ENCODE results near the gene CMTM3.
"Not testable (repeated sequence)": the region's sequence is repeated elsewhere in the genome, so short reads cannot be mapped to it uniquely, and the experiment has no call there.

Gene CMTM3

DNA sequence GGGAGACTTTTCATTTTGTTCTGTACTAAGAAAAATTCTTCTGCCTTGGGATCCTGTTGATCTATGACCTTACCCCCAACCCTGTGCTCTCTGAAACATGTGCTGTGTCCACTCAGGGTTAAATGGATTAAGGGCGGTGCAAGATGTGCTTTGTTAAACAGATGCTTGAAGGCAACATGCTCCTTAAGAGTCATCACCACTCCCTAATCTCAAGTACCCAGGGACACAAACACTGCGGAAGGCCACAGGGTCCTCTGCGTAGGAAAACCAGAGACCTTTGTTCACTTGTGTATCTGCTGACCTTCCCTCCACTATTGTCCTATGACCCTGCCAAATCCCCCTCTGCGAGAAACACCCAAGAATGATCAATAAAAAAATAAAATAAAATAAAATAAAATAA, 27.1 kb downstream of the CMTM3 start:
- DNase-seq (ENCODE audit: low read depth in 2 of 2): not testable (repeated sequence)

DNA sequence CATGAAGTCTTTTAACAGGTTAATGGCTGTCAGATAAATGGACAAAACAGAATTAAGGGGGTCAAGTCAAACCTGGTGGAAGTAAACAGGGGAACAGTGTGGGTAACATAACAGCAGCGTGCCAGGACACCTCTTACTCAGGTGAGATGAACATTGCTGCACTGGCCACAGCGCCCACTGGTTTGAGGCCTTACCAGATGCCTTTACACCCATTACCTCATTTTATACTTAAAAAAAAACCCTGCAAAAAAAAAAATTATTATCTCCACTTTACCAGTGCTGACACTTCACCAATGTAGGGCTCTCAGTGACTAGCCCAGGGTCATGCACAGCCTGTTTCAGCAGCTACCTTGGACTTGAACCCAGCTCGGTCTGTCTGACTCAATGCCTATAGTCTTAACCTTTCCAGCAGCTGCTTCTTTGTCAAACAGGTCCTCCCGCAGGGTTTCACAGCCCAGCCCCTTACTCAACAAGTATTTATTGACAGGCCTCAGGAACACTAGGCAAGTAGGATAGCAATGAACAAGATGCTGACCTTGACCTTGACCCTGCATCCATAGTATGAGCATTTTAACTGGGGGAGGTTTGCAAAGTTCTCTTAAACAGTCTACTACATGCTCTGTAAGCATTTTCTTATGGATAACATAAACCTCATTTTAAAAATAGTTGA, 30.2 kb downstream of the CMTM3 start:
- no peak for DNase-seq (ENCODE audit: low read depth in 2 of 2)

DNA sequence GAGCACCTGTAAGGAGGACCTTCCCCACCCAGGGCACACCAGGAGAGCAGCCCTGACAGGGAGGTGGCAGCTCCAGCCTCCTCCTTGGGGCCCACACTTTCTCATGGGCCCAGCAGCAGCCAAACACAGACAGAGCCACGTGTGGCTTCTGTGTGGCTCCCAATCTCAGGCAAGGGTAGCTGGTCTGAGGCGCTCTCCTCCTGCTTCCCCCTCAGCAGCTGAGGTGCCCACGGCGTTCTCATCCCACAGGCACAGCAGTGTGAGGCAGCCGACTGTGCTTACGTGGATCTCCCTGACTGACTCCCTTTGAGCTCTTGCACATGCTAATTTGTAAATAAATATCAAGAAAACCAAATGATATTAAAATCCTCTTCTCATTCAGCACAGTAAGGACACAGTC, 30.9 kb downstream of the CMTM3 start:
- no peak for DNase-seq (ENCODE audit: low read depth in 2 of 2)

DNA sequence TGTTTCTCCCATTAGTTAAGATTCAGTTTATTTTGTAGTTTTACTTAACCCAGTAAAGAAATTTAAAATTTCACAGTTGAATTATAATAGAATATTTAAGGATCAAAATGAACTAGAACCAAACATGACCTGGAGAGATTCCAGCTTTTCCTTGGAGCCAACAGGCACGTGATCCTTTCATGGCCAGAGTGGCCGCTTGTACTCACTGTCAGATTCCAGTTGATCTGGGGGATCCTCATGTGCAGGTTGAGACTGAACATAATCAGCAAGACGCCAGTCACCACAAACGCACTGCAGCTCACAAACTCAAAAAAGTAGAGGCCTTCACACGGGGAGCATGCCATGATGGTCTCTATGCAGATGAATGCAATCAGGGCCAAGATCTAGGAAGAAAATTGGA, 31.7 kb downstream of the CMTM3 start:
- no peak for DNase-seq (ENCODE audit: low read depth in 2 of 2)

DNA sequence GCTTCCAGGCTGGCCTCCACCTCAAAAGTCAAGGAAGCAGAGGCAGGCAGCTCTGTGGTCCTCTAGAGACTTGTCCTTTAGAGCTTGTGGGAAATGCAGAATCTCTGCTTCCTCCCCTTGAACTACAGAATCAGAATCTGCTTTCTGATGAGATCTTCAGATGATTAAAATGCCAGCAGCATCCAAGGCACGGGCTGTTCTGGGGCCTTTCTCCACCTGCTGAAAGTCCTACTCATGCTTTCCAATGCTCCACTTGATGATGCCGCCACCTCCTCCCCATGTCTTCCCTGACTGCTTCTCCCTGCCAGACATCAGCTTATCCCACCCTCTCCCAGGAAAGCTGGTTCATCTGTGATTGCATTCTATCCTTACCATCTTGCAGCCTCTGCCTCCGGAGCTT, 33.3 kb downstream of the CMTM3 start:
- DNase-seq (ENCODE audit: low read depth in 2 of 2): no peak

DNA sequence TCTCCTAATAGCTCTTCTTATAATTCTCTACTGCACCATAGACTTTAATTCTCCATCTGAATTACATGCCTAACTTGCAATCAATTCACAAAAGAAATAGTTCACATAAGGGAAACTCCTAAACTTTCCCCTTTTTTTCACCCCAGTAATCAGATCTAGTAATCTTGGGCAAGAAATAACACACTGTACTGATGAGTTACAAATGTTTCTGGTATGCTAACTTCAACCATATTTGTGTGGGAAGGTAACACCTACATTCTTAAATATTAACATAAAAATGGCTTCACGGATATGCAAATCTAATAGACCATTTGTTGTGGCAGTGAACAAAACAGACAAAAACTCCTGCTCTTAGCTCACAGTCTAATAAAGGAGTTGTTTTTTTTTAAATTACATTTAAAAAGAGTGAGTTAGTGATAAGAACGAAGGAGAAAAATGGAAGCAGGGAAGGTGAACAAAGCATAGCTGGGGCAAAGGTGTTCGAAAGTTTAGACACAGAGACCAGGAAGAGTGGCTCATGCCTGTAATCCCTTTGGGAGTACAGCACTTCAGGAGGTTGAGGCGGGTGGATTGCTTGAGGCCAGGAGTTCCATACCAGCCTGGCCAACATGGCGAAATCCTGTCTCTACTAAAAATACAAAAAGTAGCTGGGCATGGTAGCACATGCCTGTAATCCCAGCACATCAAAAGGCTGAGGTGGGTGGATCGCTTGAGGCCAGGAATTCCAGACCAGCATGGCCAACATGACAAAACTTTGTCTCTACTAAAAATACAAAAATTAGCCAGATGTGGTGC, 34.8 kb downstream of the CMTM3 start:
- DNase-seq (ENCODE audit: low read depth in 2 of 2): no peak

DNA sequence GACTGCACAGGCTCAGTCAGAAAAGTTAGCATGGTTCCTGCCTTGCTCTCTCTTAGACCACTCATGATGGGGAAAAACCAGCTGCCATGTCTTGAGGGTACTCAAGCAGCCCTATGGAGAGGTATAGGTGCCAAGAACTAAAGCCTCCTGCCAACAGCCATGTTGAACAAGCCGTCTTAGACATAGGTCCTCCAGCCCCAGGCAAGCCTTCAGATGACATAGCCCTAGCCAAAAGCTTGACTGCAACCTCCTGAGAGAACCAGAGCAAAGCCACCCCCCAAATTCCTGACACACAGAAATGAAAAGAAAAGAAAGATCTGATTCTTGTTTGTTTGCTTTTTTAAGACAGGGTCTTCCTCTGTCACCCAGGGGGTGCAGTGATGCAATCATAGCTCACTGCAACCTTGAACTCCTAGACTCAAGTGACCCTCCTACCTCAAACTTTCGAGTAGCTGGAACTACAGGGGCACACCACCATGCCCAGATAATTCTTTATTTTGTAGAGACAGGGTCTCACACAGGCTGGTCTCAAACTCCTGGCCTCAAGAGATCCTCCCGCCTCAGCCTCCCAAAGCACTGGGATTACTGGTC, 36.3 kb downstream of the CMTM3 start:
- DNase-seq (ENCODE audit: low read depth in 2 of 2): no peak

DNA sequence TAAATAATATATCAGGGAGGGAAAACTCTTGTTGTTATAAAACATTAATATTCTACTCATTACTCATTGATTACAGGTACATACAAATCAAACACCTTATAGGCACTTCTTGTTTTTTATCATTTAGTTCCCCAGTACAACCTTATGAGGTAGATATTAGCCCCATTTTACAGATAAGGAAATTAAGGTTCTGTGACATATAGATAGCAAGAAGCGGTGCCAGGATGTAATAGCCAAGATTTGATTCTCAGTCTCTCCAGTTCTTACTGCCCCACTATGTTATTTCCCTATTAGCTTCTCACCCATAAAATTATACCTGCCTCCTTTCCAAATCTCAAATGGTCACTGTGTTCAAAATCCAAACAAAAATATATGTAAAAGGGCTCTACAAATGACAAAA, 36.9 kb downstream of the CMTM3 start:
- no peak for DNase-seq (ENCODE audit: low read depth in 2 of 2)

DNA sequence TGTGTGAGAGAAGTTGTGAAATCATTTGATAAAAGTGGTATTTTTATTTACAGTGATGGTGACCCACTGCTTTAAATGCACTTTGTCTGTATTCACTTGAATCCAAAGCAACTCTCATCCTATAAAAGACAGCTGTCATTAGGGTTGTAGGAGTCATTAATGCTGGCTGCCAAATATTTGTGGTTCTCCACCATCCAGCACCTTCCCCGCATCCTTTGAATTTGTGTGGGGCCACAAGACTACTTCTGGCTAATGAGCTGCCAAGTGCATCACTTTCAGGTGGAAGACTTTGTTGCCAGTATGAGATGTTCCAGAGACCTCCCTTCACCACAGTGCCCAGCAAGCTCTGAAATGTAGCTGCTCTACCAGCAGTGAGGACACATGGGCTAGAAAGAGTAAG, 43.4 kb downstream of the CMTM3 start:
- DNase-seq (ENCODE audit: low read depth in 2 of 2): no peak

DNA sequence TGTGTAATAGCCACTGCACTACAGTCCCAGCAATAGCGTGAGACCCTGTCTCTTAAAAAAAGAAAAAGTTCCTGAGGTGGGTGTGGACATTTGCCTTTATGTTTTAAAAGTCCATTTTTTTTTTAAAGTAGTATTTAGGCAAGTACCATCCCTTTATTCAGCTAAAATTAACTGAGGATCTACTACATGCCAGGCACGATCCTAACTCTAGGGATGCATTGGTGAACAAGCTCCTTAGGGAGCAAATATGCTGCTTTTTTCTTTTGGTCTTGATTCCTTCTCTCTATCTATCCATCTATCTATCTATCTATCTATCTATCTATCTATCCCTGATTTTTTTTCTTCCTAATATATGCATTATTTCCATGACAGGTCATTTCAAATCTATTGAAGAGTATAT, 44.7 kb downstream of the CMTM3 start:
- no peak for DNase-seq (ENCODE audit: low read depth in 2 of 2)

DNA sequence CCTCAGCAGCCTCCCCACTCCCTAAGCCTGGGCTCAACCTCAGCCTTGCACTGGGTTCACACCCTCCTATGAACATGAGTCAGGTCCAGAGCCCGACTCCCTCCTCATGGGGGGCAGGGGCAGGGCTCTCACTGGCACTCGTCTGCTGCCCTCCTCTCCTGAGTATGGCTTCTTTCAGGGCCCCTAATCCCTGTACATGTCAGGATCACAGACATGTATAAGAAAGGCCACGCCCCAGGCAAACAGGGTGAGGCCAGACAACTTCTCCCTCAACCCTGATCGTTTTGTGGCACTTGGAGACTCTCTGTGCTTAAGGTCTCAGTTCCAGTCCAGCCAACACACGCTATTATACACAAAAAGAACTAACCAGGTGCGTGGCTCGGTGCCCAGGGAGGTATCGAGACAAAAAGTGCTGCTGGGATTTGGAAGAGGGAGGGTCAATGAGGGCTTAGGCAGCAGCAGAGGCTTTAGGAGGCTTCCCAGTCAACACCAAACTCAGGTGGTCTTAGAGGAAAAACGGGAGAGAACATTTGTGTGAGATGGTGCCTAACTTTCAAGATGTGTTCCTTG, 45.2 kb downstream of the CMTM3 start:
- DNase-seq (ENCODE audit: low read depth in 2 of 2): no peak

DNA sequence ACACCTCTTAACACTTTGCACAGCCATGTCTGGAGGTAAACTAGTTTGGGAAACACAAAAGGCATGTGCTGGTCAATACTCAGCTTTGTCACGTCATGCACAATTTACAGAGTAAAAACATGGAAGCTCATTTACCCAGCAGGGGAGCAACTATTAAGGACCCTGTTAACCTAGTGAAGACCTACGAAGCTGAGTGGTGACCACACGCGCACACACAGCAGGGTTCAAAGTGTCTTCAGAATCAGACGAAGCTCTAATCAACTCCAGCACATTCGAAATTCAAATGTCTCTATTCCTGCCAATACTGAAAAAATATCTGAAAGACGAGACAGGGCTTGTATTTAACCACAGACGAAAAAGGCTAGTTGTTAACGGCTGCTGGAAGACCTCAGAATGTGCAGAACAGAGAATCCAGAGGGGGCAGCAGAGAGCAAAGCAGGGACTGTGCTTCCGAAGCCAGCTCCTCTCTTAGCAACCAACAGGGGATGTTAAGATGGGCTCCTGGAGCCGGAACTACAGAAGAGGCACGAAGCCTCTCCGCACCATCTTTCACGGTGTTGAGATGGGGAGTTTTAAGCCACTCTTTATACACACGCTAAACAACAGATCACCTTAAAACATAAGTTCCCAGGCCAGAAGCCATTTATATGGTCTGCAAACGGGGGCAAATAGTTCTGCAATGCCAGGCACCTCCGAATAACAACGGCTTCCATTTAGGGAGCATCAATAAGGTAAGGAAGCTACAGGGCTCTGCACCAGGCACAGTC, 46.4 kb downstream of the CMTM3 start:
- DNase-seq (ENCODE audit: low read depth in 2 of 2): peak; percentile 52 to 73

DNA sequence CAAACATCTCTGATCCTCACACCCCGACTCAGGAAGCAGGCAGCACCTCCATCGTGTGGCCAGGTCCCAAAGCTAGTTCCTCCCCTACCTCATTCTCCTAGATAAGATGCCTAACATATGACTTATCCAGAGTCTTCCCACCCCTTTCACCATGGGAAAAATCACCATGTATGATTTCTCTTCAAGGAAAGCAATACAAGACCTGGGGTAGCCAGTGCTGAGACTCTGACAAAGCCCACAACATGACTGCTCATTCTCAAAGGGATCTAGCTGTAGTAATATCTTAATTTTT, 46.9 kb downstream of the CMTM3 start:
- no peak for DNase-seq (ENCODE audit: low read depth in 2 of 2)

DNA sequence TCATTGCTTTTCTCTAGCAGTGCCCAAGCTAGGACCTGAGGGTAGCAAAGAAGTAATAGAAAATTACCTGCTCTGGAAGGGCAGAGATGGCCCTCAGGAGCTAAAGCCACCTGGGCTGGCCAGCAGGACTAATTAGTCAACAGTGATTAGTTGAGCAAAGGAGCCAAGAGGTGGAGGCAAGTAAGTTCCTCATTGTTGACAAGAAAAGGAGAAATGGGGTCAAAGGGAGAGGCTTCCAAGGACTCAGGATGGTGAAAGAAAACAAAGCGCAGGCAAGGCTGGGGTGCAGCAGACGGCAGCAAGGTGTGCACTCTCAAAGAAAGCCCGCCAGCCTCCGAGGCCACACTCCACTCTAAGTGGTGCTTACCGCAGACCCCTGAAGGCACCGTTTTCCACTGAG, 47.5 kb downstream of the CMTM3 start:
- DNase-seq (ENCODE audit: low read depth in 2 of 2): no peak

DNA sequence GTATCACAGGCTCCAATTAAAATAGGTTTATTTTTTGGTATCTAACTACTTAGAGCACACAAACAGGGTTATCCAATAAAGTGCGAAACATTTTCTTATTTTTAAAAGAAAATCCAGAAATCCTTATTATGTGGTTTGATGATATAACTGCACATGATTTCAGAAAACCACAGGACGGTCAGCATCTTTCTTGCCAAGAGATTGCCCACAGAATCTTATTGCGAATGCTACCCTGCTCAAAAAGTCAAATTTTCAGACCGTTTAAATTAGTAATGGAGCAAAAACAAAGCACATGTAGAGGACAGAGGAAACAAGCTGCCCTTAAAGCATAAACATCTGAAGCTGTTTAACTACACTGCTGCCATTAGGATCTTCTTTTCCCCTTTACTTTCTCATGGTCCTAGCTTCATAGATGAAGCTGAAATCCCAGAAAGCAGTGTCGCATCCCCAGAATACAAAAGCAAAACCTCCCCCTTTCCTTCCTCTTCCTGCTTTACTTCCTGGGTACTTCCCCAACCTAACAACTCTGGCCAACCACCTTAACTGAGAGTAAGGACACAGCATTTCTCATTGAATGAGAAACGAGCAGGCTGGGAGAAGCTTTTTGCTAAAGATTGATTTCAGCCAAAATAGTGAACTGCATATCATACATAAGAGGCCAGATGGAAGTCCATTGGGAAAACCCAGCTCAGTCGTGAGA, 48.3 kb downstream of the CMTM3 start:
- DNase-seq (ENCODE audit: low read depth in 2 of 2): no peak

DNA sequence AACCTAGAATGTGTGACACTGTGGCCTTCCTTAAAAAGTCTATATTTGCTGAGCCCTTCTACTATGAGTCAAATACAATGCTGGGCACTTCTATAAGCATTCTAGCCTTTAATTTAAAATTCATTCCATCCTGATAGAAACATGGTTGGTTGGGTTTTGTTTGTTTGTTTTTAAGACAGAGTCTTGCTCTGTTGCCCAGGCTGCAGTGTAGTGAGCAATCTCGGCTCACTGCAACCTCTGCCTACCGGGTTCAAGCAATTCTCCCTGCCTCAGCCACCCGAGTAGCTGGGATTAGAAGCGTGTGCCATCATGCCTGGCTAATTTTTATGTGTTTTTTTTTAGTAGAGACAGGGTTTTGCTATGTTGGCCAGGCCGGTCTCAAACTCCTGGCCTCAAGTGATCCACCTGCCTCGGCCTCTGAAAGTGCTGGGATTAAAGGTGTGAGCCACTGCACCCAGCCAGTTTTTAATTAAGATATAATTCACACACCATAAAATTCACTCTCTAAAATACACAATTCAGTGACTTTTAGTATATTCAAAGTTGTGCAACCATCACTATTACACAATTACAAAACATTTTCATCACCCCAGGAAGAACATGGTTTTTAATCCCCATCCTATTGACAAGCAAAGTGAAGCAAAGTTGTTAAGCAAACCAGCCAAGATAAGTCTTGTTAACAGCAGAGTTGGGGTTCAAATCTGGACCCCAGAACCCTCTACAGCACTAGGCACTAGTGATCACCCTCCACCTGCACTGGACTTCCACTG, 49.3 kb downstream of the CMTM3 start:
- DNase-seq (ENCODE audit: low read depth in 2 of 2): no peak

DNA sequence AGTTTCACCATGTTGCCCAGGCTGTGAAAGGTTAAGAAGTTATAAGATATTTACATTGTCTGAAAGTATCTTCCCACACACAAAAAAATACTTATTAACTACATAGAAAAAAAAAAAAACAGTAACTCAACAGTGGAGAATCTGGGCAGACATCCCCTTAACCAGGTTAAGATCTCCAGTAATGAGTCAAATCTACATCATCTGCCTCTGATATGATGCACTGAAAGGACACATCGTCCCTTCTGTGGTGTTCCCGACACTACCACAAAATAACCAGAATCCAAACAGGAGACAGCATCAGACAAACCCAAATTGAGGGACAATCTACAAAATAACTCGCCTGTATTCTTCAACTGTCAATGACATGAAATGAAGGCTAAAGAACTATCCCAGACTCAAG, 52.0 kb downstream of the CMTM3 start:
- DNase-seq (ENCODE audit: low read depth in 2 of 2): no peak

DNA sequence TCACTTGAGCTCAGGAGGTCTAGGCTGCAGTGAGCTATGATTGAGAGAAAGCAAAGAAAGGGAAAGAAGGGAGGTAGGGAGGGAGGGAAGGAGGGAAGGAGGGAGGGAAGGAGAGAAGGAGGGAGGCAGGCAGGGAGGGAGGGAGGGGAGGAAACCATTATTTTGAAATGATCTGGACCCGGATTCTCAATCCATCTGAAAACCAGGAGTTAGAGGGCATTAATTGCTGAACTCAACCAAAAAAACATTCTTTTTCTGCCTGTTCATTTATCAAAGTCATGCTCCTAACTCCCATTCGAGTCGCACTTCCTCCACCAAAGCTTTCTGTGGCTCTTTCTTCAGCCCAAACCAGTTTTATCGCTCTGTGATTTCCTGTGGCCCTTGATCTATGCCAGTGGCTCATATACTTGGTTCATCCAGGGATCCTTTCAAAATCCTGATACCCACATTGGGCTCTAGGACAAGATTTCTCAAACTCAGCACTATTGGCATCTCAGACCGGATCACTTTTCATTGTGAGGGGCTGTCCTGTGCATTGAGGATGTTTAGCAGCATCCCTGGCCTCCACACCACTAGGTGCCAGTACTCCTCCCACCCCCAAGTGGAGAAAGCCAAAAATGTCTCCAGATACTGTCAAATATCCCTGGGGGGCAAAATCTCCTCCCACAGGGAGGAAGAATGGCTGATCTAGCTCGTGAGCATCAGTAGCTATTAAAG, 53.8 kb downstream of the CMTM3 start:
- DNase-seq (ENCODE audit: low read depth in 2 of 2): no peak

DNA sequence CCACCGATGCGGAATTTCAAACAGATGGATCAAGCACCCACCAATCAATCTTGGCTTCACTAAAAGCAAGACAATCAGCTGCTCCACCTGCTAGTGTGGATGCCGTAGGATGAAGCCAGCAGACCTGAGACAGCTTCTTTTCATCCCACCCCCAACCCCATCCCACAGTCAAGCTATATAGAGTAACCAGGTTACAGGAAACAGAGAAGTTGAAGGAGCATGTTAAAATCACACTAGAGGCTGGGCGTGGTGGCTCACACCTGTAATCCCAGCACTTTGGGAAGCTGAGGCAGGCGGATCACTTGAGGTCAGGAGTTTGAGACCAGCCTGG, 54.3 kb downstream of the CMTM3 start:
- DNase-seq (ENCODE audit: low read depth in 2 of 2): no peak

DNA sequence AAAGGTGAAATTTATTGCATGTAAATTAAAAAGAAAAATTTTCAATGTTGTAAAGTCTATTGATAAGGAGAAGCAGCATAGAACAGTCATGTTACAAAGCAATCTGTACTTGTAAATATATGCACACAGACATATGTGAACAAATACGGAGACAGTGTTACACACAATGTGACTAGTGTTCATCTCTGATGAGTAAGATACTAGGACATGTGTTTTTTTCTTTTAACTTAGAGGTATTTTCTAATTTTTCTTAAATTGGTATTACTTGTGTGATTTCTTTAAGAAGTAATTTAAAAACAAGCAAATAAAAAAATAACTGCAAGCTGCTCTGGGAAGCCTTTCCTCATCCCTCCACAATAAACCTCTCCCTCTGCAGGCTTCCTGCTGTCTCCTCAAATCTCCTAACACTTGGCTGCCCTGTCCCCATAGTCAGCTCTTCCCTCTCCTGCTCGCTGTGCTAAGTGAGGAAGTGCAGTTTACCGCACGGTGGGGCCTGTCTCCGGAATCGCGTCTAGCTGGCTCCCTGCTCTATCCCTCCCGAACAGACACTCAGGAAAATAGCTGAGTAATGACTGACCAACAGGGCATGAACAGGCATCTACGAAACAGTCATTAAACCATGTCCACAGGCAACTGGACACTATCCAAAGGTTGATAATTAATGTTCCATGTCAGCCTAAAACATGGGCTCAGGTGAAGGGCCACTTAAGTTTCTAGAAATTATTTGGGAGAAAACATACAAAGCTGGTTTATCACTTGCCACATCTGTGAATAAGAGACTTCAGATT, 56.1 kb downstream of the CMTM3 start:
- DNase-seq (ENCODE audit: low read depth in 2 of 2): no peak
